Nephron (organoid): ENCODE results near the gene LSM14B.

Experiments used
- H3K27ac Mint-ChIP-seq, 3 experiments: 2 replicates each; pipeline ENCODE4 v1.8.0; 2020; ENCODE audit warnings: mixed read lengths in 3 of 3, mild to moderate bottlenecking in 2 of 3, moderate library complexity in 1 of 3
- H3K27me3 Mint-ChIP-seq: 2 replicates; pipeline ENCODE4 v1.8.0; 2021; ENCODE audit warnings: low read depth, mild to moderate bottlenecking, moderate library complexity, mixed read lengths
- H3K36me3 Mint-ChIP-seq: 2 replicates; pipeline ENCODE4 v1.8.0; 2020; ENCODE audit warnings: low read depth, mixed read lengths
- H3K4me1 Mint-ChIP-seq: 2 replicates; pipeline ENCODE4 v1.8.0; 2020; ENCODE audit warnings: mixed read lengths
- H3K4me3 Mint-ChIP-seq, 3 experiments: 2 replicates each; pipeline ENCODE4 v1.8.0; 2020; ENCODE audit warnings: mild to moderate bottlenecking in 3 of 3, mixed read lengths in 3 of 3, moderate library complexity in 2 of 3
- H3K9me3 Mint-ChIP-seq: 2 replicates; pipeline ENCODE4 v1.8.0; 2020; ENCODE audit warnings: mixed read lengths
- CTCF ChIP-seq, 3 experiments: fragments of 200-600 bp; sonication (generic); IDR thresholded peaks; one replicate each; pipeline ENCODE4 v1.5.0; 2021; ENCODE audit warnings: antibody characterized with exemption in 3 of 3; ENCODE audit not compliant: unreplicated experiment in 3 of 3

Gene LSM14B

GRCh38 chr20:62162765-62163484 is 40.6 kb downstream of the LSM14B start:
- no peaks in the 10 kb centered on the region for H3K4me1 Mint-ChIP-seq
- no peak overlapping the region for H3K4me3 Mint-ChIP-seq
- no peak overlapping the region for H3K27ac Mint-ChIP-seq
- no peaks in the 10 kb centered on the region for H3K9me3 Mint-ChIP-seq
- H3K27me3 Mint-ChIP-seq = no peaks in the 10 kb centered on the region
- peaks cover 22% of the 10 kb centered on the region for H3K36me3 Mint-ChIP-seq
- TF ChIP-seq CTCF (IDR thresholded peaks at IDR 0.05; ENCODE audit: unreplicated experiment in 3 of 3) = no peak

- TF ChIP-seq CTCF (IDR thresholded peaks at IDR 0.05; ENCODE audit: unreplicated experiment in 3 of 3) = no peak
- no peaks in the 10 kb centered on the region for H3K4me1 Mint-ChIP-seq
- H3K27ac Mint-ChIP-seq = no peak overlapping the region
- H3K4me3 Mint-ChIP-seq = no peak overlapping the region
- H3K27me3 Mint-ChIP-seq = no peaks in the 10 kb centered on the region
- H3K9me3 Mint-ChIP-seq = no peaks in the 10 kb centered on the region
- peaks cover 27% of the 10 kb centered on the region for H3K36me3 Mint-ChIP-seq
Measured at GRCh38 chr20:62163485-62163865, 41.2 kb downstream of the LSM14B start.

GRCh38 chr20:62163986-62164762 is 41.9 kb downstream of the LSM14B start:
- H3K27ac Mint-ChIP-seq = no peak overlapping the region
- no peak overlapping the region for H3K4me3 Mint-ChIP-seq
- H3K9me3 Mint-ChIP-seq = no peaks in the 10 kb centered on the region
- no peaks in the 10 kb centered on the region for H3K27me3 Mint-ChIP-seq
- peaks cover 27% of the 10 kb centered on the region for H3K36me3 Mint-ChIP-seq
- TF ChIP-seq CTCF (IDR thresholded peaks at IDR 0.05; ENCODE audit: unreplicated experiment in 3 of 3) = no peak
- no peaks in the 10 kb centered on the region for H3K4me1 Mint-ChIP-seq

GRCh38 chr20:62164879-62165761 is 42.8 kb downstream of the LSM14B start:
- H3K4me3 Mint-ChIP-seq = no peak overlapping the region
- H3K27ac Mint-ChIP-seq = no peak overlapping the region
- H3K4me1 Mint-ChIP-seq = no peaks in the 10 kb centered on the region
- no peaks in the 10 kb centered on the region for H3K9me3 Mint-ChIP-seq
- no peak for TF ChIP-seq CTCF (IDR thresholded peaks at IDR 0.05; ENCODE audit: unreplicated experiment in 3 of 3)
- peaks cover 27% of the 10 kb centered on the region for H3K36me3 Mint-ChIP-seq
- H3K27me3 Mint-ChIP-seq = no peaks in the 10 kb centered on the region

- Mint-ChIP-seq H3K4me1 (no peaks in the 10 kb centered on the region), H3K4me3 (no peak overlapping the region), H3K36me3 (peaks cover 22% of the 10 kb centered on the region), H3K27me3 (no peaks in the 10 kb centered on the region), H3K27ac (no peak overlapping the region), H3K9me3 (no peaks in the 10 kb centered on the region)
- no peak for TF ChIP-seq CTCF (IDR thresholded peaks at IDR 0.05; ENCODE audit: unreplicated experiment in 3 of 3)
Measured at GRCh38 chr20:62165762-62166399, 43.6 kb downstream of the LSM14B start.
